CD4-positive, alpha-beta T cell treated with Interleukin-6 for 4 hours (primary cell): ENCODE results near the gene PPDPF.
"Not testable (repeated sequence)": the region's sequence is repeated elsewhere in the genome, so short reads cannot be mapped to it uniquely, and the experiment has no call there.

Source experiments
- DNase-seq: peaks from one replicate; pipeline ENCODE4 v3.0.0-alpha.2; 2020; ENCODE audit warnings: mixed read lengths

PPDPF gene

DNA sequence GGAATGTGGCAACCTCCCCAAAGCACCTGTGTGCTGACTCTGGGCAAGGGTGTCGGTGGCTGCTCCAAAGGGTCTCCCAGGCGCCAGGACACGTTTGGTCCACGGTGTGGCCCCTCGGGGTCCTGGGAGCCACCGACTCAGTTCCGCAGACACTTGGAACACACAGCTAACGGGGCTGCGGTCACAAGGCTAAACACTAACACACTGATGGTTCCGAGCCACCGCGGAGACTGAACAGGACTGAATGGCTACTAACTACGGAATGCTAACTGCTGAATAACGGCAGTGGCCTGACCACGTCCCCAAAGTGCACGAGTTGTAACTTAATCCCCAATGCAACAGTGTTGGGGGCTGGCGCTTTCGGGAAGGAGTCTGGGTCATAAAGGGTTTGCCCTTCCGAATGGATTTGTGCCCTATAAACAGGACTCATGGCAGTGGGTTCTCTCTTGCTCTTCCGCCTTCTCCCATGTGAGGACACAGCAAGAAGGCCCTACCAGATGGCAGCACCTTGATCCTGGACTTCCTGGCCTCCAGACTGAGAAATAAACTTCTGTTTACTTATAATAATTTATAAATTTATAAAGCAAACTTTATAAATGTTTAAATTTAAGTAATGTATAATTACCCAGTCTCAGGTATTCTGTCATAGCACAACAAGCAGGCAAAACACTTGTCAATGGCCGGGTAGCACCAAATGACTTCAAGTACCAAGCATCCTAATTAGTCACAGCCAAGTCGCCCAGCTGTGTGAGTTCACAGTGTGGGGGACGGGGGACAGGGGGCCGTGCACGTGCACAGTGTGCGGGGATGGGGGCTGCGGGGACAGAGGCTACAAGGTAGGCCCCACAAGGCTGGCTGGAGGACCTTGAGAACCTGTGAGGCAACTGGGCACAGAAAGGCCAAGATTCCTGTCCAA, 19.4 kb upstream of the PPDPF start:
- DNase-seq, result no peak

DNA sequence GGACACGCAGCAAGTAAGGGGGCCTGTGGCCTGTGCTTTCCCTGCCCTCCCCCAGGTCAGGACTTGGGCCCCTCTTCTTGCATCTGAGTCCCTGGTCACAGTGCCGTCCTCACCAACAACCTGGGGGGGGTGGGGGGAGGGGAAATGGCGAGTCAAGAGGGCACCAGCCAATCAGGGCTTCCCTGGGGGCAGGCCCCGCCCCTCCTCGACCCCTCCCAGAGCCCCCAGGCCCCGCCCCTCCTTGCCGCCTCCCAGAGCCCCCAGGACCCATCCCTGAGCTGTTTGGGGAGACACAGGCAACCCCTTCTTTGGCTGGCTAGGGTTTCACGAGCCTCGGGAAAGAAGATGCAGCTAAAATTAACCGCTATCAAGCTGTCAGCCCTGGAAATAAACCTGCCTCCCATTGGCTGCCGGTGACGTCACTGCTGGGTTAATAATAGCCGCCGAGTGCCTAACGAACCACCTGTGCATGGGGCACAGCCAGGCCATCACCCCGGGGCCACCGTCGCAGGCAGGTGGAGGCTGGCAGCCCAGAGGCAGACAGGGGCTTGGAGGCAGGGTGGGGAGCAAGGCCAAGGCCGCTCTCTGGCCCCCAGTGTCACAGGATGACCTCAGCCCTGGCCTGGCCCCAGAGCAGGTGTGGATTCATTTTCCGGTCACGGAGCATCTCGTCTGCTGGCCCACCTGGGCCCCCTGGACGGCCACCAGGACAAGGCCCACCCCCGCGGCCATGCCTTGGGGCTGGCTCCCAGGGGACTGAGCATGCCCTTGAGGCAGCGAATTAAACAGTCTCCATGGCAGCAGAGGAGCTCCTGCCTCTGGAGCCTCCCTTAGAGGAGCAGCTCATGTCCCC, 18.5 kb upstream of the PPDPF start:
- no peak for DNase-seq

DNA sequence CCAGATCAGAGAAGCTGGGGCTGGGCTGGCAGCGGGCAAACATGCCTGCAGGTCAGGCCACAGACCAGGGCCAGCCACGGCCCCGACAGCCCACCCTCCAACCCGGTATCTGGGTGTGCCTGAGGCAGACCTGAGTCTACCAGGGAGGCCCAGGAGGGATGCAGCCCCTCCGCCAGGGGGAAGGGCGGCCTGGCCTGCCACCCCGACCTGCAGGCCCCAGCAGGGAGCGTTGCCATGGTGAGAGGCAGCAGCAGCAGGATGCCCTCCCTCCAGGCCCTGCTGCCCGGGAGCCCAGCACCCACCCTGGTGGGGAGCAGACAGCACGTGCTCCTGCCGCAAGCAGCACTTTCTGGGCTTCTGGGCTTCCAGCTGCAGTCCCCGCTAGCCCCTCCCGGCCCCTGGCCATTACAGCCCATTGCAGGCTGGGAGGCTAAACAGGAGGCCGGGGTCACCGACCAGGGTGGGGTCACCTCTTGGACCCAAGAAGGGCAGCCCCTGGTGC, 17.8 kb upstream of the PPDPF start:
- no peak for DNase-seq

DNA sequence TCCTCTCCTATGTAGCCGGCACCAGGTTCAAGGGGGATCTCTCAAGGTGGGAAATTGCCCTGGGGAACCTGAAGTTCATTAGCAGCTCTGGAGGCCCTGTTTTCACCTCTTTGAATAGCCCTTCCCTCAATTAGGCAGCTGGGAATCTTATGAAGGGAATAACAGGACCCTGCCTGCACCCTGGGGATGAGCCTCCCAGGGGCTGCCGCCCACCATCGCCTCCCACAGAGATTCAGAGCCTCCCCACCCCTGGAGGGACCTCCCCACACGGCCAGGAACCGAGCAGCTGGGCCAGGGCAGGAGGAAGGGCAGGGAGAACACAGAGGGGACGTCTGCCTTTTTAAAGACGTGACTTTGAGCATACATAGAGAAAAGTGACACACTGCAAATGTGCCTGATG, 17.0 kb upstream of the PPDPF start:
- DNase-seq, result no peak

DNA sequence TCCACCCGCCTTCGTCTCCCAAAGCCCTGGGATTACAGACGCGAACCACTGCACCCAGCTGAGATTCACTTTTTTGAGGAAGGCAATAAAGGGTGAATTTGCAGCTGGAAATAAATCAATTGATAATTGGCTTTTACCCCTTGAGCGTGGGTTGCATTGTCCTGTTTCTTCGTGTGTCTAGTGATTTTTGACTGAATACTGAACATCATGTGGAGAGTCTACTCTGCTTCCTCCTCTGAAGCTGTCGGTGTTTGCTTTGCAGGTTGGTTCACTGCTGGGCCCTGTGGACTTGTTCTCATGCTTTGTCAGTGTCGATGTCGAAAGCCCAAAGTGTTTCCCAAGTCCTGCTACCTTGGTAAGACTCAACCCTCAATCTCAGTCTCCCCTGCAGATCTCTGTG, 15.9 kb upstream of the PPDPF start:
- DNase-seq, result no peak

DNA sequence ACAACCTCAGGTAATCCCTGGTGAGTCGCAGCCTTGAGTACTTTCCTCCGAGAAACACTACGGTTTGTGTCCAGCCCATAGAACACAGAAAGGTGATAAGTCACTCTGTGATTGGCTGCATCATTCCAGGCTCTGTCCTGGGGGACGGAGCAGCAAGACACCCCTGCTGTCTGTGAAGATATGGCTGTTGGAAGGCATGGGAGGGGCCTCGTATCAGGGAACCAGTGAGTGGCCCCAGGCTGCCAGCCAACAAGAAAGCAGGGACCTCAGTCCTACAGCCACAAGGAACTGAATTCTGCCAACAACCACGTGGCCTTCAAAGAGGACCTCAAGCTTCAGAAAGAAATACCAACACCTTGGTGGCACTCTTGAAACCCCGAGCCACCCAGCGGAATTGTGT, 15.3 kb upstream of the PPDPF start:
- DNase-seq, result no peak

DNA sequence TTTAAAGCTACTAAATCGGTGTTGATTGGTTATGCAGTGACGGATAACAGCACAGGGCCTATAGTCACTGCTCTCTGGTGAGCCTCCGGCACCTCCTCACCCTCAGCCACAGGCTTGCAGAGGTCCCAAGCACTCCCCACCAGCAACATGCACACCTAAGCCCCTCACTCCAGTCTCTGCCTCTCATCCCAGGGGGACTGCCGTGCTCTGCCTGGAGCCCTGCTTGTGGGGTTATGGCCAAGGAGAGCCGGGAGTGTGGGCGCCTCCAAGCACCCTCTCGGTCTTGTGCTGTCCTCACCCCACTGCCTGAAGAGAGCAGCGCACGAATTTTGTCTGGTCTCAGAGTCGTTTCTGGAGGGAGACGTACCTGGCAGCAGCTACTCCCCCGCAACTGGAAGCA, 14.8 kb upstream of the PPDPF start:
- no peak for DNase-seq

DNA sequence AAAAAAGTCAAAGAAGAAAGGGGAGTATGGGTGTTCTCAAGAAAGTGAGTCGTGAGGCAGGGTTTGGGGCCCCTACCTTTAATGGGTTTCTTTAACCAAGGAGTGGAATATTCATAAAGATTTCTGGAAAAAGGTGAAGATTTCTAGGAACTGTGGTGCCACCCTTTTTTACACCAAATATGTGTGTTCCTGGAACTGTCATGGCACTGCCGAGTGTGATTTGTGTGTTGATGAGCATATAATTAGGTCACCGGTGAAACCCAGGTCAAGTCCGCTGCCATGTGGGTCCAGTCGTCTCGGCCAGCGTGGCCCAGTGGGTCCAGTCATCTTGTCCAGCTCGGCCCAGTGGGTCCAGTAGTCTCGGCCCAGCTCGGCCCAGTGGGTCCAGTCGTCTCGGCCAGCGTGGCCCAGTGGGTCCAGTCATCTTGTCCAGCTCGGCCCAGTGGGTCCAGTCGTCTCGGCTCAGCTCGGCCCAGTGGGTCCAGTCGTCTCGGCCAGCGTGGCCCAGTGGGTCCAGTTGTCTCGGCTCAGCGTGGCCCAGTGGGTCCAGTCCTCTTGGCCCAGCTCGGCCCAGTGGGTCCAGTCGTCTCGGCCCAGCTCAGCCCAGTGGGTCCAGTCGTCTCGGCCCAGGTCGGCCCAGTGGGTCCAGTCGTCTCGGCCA, 13.4 kb upstream of the PPDPF start:
- no peak for DNase-seq

DNA sequence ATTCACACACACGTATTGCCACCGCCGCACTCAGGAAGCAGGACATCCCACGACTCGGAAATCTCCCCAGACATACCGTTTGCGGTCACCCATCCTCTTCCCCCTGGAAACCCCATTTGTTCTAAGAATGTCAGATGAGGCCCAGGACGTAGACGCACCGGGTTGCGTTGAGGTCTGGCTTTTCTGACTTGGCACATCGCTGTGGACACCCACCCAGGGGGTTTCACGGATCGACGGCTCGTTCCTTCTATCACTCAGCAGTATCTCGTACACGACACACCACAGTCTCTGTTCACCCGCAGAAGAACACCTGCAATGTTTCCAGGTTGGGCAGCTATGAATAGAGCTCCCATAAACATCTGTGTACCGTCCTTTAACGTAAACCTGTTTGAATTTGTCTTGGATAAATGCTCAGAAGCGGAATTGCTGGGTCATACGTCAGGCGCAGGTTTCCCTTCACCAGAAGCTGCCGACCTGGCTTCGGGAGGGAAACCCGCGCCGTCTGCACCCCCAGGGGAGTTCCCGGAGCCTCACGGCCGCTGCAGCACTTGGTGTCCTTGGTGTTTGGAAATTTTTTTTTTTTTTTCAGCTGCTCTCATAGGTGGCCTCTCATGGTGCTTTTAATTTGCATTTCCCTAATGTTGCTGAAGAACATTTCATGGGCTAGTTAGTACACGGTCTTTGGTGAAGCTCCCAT, 12.3 kb upstream of the PPDPF start:
- DNase-seq, result no peak

DNA sequence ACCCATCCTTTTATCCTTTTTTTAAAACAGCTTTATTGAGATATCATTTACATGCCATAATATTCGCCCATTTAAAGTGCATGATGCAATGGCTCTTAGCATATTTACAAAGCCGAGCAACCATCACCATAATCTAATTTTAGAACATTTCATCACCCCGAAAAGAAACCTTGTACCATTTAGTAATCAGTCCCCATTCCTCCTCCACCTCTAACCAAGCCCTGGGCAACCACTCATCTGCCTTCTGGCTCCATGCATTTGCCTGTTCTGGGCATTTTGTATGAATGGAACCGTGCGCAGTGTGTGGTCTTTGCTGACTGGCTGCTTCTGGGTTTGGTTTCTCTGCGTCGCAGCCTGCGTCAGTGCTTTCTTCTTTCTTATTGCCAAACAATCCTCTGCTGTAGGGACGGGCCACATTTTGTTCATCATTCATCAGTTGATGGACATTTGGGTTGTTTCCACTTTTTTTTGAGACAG, 11.4 kb upstream of the PPDPF start:
- DNase-seq, result no peak

DNA sequence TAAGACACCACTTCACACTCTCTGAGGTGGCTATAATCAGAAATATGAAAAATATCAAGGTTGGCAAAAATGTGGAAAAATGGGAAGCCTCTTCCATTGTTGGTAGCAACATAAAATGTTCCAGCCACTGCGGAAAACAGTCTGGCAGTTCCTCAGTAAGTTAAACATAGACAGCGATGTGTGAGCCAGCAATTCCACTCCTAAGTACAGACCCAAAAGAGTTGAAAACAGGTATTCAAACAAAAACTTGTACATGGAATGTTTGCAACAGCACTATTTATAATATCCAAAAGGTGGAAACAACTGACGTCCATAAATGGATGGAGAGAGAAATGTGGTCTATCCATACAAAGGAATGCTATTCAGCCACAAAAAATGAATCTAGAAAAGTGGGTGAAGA, 7.4 kb upstream of the PPDPF start:
- no peak for DNase-seq

DNA sequence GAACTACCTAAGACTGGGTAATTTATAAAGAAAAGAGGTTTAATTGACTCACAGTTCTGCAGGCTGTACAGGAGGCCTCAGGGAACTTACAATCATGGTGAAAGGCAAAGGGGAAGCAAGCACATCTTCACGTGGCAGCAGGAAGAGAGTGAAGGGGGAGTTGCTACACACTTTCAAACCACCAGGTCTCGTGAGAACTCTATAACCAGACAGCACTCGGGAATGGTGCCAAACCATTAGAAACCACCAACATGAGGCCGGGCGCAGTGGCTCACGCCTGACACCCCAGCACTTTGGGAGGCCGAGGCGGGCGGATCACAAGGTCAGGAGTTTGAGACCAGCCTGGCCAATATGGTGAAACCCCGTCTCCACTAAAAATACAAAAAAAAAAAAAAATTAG, 6.0 kb upstream of the PPDPF start:
- DNase-seq, result not testable (repeated sequence)

DNA sequence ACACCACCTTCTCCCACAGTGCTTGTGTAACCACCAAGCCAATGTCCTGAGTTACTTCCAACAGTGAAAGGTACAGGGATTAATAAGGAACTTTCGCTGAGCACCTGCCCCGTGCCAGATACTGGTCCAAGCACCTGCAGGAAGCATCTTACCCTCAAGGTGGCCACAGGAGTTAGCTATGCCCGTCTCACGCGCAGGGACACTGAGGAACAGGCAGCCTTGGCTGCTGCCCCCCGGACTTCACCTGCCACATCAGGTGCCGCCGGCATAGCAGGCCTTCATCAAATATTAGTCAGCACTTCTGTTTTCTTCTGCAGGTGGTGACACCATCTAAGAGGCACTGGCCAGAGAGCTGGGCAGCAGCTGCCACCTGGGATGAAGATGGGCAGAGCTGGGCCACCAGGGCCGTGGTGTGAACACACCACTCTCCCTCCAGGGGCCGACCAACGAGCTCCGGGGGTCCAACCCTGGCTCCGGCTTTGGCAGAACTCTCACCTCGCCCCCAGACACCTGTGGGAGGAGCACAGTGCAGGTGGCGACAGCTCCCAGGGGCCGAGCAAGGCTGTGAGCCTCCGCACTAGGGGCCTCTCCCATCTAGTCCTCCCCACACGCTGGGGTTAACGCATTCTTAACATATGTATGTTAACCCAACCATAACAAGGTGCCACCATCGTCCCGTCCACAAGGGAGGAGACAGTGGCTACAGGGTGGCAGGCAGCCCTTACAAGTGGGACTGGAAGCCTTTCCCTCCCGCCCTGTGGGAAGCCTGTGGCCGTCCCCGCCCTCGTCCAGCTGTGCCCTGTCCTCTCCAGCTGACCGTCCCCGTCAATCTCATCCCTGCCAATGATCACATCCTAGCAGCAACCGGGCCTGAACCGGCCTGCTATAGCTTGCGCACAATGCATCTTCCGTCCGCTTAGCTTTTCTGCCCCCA, 2.9 kb upstream of the PPDPF start:
- no peak for DNase-seq

DNA sequence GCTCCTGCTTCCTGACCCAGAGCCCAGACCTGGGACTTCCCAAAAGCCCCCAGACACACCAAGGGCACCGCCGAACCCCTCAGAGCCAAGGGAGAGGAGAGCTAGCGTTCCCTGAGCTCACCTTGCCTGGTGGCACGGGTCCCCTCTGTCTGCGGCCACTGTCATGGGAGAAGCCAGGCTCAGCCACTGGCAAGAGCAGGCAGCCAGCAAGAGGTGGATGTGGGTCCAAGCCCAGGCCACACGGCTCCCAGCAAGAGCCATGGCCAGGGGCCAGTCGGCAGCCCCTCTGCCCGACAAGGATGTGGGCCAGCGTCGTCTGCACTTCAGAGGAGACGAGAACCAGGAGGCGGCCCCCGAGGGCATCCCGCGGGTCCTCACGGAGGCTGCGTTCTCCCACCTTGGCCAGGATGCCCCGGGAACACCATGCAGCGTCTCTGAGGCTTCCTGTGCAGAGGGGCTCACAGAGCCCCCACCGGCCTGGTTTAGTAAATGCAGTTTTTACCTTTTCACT, 2.2 kb upstream of the PPDPF start:
- DNase-seq, result no peak

DNA sequence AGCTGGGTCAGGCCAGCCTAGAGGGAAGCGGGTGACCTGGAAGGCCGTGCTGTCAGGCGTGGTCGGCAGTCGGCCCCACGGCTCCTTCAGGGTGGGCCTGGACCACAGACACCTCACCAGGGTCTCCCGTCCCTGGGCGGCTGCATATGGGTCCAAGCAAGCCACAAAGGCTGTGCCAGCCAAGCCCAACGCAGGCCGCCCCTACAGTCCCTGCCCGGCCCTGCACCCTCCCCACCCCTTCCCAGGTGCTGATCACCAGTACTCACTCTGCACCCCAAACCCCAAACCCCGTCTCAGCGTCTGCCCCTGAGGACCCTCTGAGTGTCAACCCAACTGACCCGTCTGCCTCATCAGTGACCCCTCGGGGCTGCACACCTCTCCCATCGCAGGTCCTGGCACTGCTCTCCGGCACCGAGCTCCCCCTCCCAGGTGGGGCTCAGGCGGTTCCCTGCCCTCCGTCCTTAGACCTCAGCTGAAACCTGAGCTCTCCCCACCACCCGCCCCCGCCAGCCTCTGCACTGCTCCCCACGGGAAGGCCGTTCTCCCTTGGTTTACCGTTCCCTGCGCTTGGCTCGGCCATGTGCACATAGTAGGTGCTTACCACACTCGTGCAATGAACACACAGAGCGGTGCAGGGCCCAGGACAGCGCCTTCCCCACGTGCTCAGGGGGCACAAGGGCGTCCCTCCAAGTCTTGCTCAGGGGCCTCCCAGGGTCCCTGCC, 1.5 kb upstream of the PPDPF start:
- DNase-seq, result no peak

DNA sequence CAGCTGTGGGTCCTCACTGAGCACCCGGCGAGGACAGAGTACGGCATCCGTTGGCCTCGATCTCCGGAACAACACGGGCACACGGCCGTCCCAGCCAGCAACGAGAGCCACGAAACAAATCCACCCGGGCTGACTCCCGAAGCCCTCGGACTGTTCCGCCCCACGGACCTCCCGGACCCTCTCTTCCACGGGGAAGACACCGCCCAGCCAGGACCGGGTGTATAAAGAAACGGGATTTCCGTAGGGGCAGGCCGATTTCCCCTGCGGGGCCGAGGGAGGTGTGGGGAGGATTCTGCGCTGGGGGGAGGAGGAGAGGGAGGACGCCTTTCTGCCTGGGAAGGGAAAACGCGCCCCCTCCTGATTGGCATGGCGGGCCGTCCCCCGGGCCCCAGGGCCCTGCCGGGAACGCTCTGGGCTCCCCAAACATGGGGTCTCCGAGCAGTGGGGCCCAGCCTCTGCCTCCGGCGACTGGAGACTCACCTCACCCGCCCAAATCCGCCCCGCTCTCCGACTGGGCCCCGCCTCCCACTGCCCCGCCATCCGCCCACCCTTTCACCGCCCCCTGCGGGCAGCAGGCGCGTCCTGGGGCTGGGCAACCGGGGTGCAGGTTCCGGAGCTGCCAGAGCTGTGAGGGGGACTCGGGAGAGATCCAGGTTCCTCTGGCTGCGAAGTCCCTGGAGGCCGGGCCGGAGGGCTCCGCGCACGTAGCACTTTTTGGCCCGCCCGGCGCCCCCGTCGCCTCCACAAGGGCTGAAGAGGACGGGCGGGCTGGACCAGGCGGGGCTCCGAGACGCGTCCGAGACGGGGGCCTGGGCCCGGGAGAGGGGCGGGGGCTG, 679 bp upstream of the PPDPF start:
- DNase-seq, result peak; percentile 79

DNA sequence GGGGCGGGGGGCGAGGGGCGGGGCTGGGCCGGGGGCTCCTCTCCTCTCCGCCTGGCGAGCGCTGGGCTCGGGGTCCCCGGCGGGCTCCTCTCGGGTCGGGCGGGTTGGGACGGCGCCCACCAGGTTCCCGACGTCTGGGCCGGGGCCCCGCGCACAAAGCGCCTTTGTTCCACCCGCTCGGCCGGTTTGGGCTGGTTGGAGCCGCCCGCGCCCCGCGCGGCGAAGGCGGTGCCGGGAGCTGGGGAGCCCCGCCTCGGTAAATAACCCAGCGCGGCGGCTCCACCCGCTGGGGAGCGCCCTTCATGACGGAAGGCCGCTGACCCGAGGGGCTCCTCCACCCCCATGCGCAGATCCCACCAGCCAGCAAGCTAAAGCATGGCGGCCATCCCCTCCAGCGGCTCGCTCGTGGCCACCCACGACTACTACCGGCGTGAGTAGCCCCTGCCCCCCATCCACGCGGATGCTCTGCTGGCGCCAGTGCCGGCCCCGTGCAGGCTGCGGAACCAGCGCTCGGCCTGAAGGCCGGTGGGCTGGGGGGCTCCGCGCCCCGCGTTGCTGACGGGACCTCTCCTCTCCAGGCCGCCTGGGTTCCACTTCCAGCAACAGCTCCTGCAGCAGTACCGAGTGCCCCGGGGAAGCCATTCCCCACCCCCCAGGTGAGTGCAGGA, 503 bp downstream of the PPDPF start:
- DNase-seq, result peak; percentile 72

DNA sequence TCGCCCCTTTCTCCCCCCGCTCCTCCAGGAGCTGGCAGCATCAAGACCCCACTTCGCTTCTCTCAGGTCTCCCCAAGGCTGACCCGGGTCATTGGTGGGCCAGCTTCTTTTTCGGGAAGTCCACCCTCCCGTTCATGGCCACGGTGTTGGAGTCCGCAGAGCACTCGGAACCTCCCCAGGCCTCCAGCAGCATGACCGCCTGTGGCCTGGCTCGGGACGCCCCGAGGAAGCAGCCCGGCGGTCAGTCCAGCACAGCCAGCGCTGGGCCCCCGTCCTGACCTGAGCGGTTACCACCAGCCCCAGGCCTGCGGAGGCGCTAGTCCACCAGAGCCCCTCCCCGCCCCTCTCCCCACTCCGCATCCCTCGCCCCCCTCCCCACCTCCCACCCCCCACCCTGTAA, 1.0 kb downstream of the PPDPF start:
- no peak for DNase-seq
